ENCODE measurements around the gene RHOU.

RHOU gene

DNA sequence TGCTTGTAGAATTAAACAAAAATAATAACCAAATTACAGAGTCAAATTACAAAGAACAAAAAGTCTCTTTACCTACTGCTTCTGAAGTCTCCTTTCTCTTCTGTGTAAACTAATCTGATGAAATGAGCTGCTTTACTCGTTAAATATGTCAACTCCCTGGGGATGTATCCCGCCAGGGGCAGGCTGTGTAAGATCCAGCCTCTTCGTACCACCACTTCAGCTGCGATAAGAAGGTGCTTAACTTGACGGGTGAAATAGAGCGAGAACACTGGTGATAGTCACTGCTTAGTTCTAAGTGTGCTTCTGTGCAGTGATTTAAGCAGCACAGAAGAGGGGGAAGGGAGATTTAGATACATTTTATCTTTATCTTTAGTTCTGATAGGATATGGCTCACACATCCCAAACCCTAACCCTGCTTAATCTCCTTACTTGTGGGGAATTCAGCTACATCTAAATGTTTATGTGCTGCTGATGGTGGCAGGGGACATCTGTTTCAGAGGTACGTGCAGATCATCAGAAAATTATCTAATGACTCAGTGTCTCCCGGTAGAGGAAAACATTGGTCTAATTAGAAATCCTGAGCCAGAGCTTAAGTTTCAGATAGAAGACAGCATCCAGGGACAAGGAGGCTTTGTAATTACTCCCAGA, 46.0 kb downstream of the RHOU start:
- DNase-seq (ENCODE audit: extremely low read depth, low read depth): no peak
- TF ChIP-seq, protein P1, sequence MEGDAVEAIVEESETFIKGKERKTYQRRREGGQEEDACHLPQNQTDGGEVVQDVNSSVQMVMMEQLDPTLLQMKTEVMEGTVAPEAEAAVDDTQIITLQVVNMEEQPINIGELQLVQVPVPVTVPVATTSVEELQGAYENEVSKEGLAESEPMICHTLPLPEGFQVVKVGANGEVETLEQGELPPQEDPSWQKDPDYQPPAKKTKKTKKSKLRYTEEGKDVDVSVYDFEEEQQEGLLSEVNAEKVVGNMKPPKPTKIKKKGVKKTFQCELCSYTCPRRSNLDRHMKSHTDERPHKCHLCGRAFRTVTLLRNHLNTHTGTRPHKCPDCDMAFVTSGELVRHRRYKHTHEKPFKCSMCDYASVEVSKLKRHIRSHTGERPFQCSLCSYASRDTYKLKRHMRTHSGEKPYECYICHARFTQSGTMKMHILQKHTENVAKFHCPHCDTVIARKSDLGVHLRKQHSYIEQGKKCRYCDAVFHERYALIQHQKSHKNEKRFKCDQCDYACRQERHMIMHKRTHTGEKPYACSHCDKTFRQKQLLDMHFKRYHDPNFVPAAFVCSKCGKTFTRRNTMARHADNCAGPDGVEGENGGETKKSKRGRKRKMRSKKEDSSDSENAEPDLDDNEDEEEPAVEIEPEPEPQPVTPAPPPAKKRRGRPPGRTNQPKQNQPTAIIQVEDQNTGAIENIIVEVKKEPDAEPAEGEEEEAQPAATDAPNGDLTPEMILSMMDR (IDR thresholded peaks at IDR 0.05; ENCODE audit: low read depth, low read length): no peak

DNA sequence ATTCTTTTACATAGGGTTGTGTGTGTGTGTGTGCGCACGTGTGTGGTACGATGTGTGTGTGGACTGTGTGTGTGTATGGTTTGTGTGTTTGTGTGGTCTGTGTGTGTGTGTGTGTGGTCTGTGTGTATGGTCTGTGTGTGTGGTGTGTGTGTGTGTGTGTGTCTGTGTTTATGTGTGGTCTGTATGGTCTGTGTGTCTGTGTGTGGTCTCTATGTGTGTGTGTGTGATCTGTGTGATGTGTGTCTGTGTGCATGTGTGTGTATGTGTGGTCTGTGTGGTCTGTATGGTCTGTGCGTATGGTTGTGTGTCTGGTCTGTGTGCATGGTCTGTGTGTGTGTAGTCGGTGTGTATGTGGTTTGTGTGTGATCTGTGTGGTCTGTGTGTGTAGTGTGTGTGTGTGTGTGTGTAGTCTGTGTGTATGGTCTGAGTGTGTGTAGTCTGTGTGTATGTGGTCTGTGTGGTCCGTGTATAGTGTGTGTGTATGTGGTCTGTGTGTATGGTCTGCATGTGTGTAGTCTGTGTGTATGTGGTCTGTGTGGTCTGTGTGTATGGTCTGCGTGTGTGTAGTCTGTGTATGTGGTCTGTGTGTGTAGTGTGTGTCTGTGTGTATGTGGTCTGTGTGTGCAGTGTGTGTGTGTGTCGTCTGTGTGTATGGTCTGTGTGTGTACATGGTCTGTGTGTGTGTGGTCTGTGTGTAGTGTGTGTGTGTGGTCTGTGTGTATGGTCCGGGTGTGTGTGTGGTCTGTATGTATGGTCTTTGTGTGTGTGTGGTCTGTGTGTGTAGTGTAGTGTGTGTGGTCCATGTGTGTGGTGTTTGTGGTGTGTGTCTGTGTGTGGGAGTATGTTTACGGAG, 46.8 kb downstream of the RHOU start:
- TF ChIP-seq, protein P1 (IDR thresholded peaks at IDR 0.05; ENCODE audit: low read depth, low read length): no peak
- no peak for DNase-seq (ENCODE audit: extremely low read depth, low read depth)

DNA sequence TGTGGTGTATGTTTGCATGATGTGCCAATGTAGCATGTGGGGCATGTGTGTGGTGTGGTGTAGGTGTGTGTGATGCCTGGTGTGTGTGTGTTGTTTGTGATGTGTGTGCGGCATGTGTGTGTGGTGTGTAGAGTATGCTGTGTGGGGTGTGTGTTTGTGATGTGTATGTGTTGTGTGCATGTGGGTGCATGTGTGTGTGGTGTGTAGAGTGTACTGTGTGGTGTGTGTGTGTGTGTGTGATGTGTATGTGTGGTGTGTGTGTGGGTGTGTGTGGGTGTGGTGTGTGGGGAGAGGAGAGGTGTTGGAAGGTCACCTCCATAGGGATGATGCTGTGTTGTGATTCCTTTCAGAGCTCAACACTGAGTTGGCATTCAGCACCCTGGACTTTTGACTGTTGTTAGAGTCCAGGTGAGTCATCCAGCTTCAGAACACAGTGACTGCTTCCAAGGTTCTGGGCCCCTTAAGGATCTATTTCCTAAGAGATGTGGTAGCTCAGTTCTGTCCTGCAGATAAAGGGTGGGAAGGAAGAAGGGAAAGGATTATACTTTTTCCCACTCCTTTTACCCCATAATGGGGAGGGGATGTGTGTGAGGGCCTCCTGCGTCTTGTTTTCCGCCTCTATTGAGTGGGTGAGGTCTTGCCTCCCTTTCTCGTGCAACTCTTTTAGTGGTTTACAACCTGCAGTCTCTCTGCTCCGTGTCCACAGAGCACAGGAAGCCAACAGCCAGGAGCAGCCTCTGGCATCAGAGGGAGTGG, 47.6 kb downstream of the RHOU start:
- no peak for DNase-seq (ENCODE audit: extremely low read depth, low read depth)
- TF ChIP-seq, protein P1 (IDR thresholded peaks at IDR 0.05; ENCODE audit: low read depth, low read length): no peak

DNA sequence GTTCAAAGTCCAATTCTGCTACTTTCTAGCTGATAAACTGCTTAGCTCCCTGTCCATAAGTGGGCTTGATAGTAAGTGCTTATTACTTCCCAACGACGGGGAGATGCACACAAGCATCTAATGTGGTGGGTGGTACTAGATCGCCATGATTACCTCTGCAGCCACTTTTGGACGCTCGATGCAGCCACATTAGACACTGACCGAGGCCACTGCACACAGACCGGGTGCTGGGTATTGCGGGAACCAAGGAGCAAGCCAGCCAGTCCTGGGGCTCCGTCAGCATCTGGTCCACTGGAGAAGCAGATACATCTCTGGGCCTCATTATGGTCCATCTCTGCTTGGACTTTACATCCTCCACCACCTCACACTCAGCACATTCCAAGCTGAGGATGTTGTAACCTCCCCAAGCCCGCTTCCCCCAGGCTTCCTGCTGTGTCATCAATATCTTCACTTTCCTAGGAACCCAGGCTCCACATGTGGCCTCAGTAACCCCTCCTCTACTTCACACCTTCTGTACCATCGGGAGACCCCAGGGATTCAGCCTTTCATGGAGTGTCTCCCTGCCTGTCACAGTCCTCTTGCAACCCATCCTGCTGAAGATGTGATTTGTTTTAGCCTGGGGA, 48.2 kb downstream of the RHOU start:
- TF ChIP-seq, protein P1 (IDR thresholded peaks at IDR 0.05; ENCODE audit: low read depth, low read length): no peak
- no peak for DNase-seq (ENCODE audit: extremely low read depth, low read depth)

DNA sequence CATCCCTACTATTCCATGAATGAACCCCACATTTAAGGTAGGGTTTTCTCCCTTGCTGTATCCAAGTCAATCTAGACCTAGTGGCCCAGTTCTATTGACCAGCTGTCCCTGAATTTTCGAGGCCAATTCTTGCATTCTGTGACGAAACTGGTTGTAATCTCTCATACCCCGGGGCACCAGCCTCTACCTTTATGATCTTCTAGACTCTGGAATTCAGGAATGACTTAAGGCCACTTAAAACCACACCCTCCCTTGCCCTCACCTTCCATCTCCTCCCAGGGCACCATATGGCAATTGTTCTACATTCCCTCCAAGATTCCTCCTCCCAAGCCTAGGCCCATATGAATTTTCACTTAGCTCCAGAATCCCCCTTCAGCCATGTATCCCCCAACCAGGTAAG, 48.9 kb downstream of the RHOU start:
- DNase-seq (ENCODE audit: extremely low read depth, low read depth): no peak
- TF ChIP-seq, protein P1 (IDR thresholded peaks at IDR 0.05; ENCODE audit: low read depth, low read length): no peak

DNA sequence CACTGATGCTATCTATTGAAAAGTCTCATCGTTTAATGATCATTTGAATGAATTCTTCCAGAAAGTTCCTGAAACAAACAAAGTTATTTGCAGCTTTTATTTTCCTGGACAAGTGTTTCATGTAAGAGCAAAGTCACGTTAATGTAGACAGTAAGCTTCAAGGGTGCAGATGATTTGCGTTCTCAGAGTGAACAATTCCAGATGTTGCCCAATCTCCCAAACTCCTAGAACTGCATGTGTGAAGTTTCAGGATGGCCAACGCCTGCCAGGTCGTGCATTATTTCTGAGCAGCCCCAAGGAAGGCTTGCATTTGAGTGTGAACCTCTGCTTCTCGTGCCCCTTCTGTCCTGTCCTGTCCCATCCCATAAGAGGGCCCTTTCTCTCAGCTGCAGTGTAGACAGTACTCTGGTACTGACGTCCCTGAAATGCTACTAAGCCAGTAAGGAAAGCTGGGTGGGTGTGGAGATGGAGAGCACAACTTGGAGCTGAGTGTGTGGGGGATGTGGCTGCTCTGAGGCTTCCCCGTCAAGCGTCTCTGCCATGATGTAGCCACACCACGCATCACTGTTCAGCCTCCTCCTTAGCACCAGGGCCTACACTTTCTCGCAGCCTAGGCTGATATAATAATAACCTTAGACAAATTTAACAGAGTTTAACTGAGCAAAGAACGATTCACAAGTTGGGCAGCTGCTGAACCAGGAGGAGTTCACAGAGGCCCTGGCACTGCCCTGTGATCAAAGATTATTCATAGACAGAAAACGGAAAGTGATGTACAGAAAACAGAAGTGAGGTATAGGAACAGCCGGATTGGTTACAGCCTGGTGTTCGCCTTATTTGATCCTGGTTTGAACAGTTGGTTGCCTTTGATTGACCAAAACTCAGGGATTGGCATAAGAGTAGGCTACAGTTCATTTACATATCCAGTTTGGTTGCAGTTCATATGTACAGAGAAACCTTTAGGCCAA, 50.4 kb downstream of the RHOU start:
- no peak for DNase-seq (ENCODE audit: extremely low read depth, low read depth)
- TF ChIP-seq, protein P1 (IDR thresholded peaks at IDR 0.05; ENCODE audit: low read depth, low read length): no peak
